Thyroid gland (tissue), 4 donors: ENCODE results near the gene DIP2C.

ENCODE experiments used
- CTCF ChIP-seq, 6 experiments: fragments of 200-600 bp in 3 of 6; fragments of 450-650 bp in 3 of 6; sonication (generic) in 3 of 6; IDR thresholded peaks; one replicate each; pipeline ENCODE4 v1.5.1; 2016 to 2019; ENCODE audit warnings: antibody characterized with exemption in 6 of 6, mild to moderate bottlenecking in 2 of 6, inconsistent platforms in 1 of 6, moderate library complexity in 1 of 6
- POLR2A ChIP-seq, 2 donors: fragments of 450-650 bp; IDR thresholded peaks; one replicate each; pipeline ENCODE4 v1.6.1; 2017; ENCODE audit warnings: antibody characterized with exemption in 2 of 2, mild to moderate bottlenecking in 2 of 2, moderate library complexity in 1 of 2

- TF ChIP-seq CTCF (IDR thresholded peaks at IDR 0.05) (peak in 1 of 6 experiments; percentile 21), POLR2A (IDR thresholded peaks at IDR 0.05) (peak in 1 of 2 donors; percentile 9)
Measured at GRCh38 chr10:397321-398068, 292.0 kb downstream of the DIP2C start.
